GM18499 (cell line): Measurements from ENCODE around the gene AK8.

Source experiments
- ATAC-seq: cut with Tn5 transposase; IDR thresholded peaks from one replicate; pipeline ENCODE4 v1.9.1; 2021; ENCODE audit warnings: moderate number of reproducible peaks; ENCODE audit not compliant: insufficient read depth, unreplicated experiment

The AK8 gene

GRCh38 chr9:132683873-132684272 lies 194.2 kb downstream of the AK8 start:
- ATAC-seq, result no peak

GRCh38 chr9:132681561-132681960 lies 196.5 kb downstream of the AK8 start:
- ATAC-seq, result no peak

GRCh38 chr9:132679946-132680625 lies 198.0 kb downstream of the AK8 start:
- ATAC-seq, result no peak

DNA sequence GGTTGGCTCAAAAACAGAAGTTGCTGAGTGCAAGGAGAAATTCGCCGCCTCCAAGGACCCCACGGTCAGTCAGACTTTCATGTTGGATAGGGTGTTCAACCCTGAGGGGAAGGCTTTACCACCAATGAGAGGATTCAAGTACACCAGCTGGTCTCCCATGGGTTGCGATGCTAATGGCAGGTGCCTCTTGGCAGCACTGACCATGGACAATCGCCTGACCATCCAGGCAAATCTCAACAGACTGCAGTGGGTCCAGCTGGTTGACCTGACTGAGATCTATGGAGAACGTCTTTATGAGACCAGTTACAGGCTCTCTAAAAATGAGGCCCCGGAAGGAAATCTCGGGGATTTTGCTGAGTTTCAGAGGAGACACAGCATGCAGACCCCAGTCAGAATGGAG lies 200.1 kb downstream of the AK8 start:
- no peak for ATAC-seq
